ENCODE data around the gene AGAP3.

Gene AGAP3

DNA sequence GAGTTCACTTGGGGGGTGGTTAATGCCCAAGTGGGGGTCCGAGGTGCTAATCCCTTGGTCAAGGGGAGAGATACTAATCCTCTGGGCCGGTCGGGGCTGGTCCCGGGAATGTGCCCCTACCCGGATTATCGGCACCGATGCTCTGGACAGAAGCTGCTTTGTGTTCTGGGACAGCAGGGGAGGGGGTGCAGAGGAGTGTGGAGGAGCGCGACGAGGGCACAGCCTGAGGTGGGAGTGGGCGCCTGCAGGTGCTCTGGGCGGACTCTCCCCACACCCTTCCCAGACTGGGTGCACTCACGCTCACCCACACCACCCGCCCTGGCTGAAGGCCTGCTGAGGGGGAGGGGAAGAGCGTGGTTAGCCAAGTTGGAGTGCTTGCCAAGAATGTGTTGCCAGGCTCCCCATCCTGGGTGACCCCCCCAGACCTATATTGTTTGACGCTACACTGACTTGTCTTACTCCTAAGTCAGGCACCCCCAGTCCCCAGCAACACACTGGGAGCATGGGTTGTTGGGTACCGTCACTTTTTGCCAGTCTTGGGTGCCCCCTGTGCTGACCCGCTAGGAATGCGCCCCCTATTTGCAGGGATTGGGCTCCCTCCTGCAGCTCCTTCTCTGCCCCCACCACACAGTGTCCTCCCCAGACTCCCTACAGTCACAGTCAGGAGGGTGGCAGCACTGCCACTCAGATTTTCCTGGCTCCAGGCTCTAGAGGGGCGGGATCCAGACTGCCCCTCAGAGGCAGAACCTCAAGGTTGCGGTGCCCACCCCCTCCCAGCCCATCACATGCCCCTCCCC lies 25.7 kb upstream of the AGAP3 start:
- Histone ChIP-seq H3K4me1 (ENCODE audit: low read length) (peaks cover 16% of the 10 kb centered on the region), H3K27ac (ENCODE audit: low read length) (0 out of 2 replicates have a peak overlapping the region, but pooled peaks have one; percentile 72), H3K9ac (ENCODE audit: low read length) (peak overlapping the region; percentile 87), H4K20me1 (ENCODE audit: insufficient read depth, low read length) (peaks cover 12% of the 10 kb centered on the region), H3K27me3 (ENCODE audit: low read depth, low read length) (no peaks in the 10 kb centered on the region), H3K4me3 (ENCODE audit: low read length) (peak overlapping the region; percentile 90), H3K9me3 (ENCODE audit: insufficient read depth, low read length) (no peaks in the 10 kb centered on the region), H2AFZ (ENCODE audit: low read depth, low read length) (no peak overlapping the region), H3K4me2 (ENCODE audit: low read length) (peak overlapping the region; percentile 99), H3K79me2 (ENCODE audit: low read length) (peaks cover 26% of the 10 kb centered on the region), H3K36me3 (replicated peaks; ENCODE audit: low read depth, low read length) (peaks cover 10% of the 10 kb centered on the region)
- TF ChIP-seq, protein P1, sequence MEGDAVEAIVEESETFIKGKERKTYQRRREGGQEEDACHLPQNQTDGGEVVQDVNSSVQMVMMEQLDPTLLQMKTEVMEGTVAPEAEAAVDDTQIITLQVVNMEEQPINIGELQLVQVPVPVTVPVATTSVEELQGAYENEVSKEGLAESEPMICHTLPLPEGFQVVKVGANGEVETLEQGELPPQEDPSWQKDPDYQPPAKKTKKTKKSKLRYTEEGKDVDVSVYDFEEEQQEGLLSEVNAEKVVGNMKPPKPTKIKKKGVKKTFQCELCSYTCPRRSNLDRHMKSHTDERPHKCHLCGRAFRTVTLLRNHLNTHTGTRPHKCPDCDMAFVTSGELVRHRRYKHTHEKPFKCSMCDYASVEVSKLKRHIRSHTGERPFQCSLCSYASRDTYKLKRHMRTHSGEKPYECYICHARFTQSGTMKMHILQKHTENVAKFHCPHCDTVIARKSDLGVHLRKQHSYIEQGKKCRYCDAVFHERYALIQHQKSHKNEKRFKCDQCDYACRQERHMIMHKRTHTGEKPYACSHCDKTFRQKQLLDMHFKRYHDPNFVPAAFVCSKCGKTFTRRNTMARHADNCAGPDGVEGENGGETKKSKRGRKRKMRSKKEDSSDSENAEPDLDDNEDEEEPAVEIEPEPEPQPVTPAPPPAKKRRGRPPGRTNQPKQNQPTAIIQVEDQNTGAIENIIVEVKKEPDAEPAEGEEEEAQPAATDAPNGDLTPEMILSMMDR (IDR thresholded peaks at IDR 0.05; ENCODE audit: low read depth, low read length), result peak; percentile 29; the same call in 1 of the 2 replicates
- TF ChIP-seq EZH2phosphoT487 (IDR thresholded peaks at IDR 0.05; ENCODE audit: low read depth), result no peak

DNA sequence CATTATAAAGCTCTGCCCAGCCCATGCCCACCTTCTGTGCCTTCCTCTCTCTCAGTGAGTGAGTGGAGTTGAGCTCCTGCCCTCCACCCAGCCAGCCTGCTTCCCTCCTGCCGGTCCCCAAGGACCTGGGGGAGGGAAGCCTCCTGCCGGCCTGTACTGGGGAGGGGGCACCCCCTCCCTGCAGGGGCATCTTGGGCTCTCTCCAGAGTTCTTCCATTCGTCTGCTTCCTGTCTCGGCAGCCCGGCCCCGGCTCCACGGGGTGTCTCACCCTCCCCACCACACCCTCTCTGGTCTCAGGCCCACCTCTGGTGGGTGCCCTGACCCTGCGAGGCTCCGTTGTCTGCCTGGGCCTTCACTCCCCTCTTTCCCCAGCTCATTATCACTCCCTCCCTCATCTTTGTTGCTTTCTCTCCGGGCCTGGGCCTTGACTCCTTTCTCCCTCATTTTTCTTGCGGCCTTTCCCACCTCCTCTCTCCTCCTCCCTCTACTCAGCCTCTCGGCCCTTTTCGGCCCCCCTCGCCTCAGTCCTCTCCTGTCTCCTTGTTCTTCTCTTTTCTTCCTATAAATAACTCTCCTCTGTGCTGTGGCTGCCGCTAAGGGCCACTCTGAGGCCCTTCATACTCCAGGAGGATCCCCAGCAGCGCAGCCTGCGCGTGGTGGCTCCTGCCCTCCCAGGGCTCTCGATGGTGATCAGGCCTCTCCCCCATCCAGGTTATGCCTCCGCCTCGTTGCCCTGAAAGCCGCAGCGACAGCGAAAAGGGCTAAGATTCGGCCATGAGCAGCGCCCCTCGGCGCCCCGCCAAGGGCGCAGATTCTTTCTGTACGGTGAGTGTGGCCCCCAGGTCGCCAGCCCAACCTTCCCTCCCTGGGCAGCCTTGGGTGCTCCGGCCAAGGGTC lies 24.8 kb upstream of the AGAP3 start:
- Histone ChIP-seq H2AFZ (ENCODE audit: low read depth, low read length) (no peak overlapping the region), H3K4me2 (ENCODE audit: low read length) (peak overlapping the region; percentile 99), H3K4me3 (ENCODE audit: low read length) (peak overlapping the region; percentile 90), H4K20me1 (ENCODE audit: insufficient read depth, low read length) (peaks cover 12% of the 10 kb centered on the region), H3K27me3 (ENCODE audit: low read depth, low read length) (no peaks in the 10 kb centered on the region), H3K9ac (ENCODE audit: low read length) (peak overlapping the region; percentile 87; the same call in 1 of the 2 replicates), H3K4me1 (ENCODE audit: low read length) (peaks cover 16% of the 10 kb centered on the region), H3K27ac (ENCODE audit: low read length) (no peak overlapping the region), H3K36me3 (replicated peaks; ENCODE audit: low read depth, low read length) (peaks cover 10% of the 10 kb centered on the region), H3K9me3 (ENCODE audit: insufficient read depth, low read length) (no peaks in the 10 kb centered on the region), H3K79me2 (ENCODE audit: low read length) (peaks cover 26% of the 10 kb centered on the region)
- TF ChIP-seq, protein P1 (IDR thresholded peaks at IDR 0.05; ENCODE audit: low read depth, low read length), result no peak
- no peak for TF ChIP-seq EZH2phosphoT487 (IDR thresholded peaks at IDR 0.05; ENCODE audit: low read depth)

GRCh38 chr7:151062111-151062398 lies 24.2 kb upstream of the AGAP3 start:
- H3K9me3 ChIP-seq (ENCODE audit: insufficient read depth, low read length), result no peaks in the 10 kb centered on the region
- H2AFZ ChIP-seq (ENCODE audit: low read depth, low read length), result no peak overlapping the region
- TF ChIP-seq EZH2phosphoT487 (IDR thresholded peaks at IDR 0.05; ENCODE audit: low read depth), result no peak
- TF ChIP-seq, protein P1 (IDR thresholded peaks at IDR 0.05; ENCODE audit: low read depth, low read length), result no peak
- H3K9ac ChIP-seq (ENCODE audit: low read length), result no peak overlapping the region
- peaks cover 14% of the 10 kb centered on the region for H3K4me1 ChIP-seq (ENCODE audit: low read length)
- no peak overlapping the region for H3K27ac ChIP-seq (ENCODE audit: low read length)
- H3K27me3 ChIP-seq (ENCODE audit: low read depth, low read length), result no peaks in the 10 kb centered on the region
- H4K20me1 ChIP-seq (ENCODE audit: insufficient read depth, low read length), result peaks cover 12% of the 10 kb centered on the region
- H3K36me3 ChIP-seq (replicated peaks; ENCODE audit: low read depth, low read length), result peaks cover 10% of the 10 kb centered on the region
- H3K79me2 ChIP-seq (ENCODE audit: low read length), result peaks cover 26% of the 10 kb centered on the region
- no peak overlapping the region for H3K4me2 ChIP-seq (ENCODE audit: low read length)
- no peak overlapping the region for H3K4me3 ChIP-seq (ENCODE audit: low read length)

All from OCI-LY3 (cell line).